PC-3 (cell line): ENCODE results near the gene PGM2L1.

Experiments
- CTCF ChIP-seq: fragments of 300-600 bp; sonication (generic); conservative IDR thresholded peaks from 2 replicates; pipeline ENCODE4 v1.5.1; 2017; ENCODE audit warnings: antibody characterized with exemption, low read depth, mild to moderate bottlenecking, low read length
- EZH2 ChIP-seq: fragments of 300-600 bp; sonication (generic); IDR thresholded peaks from one replicate; pipeline ENCODE4 v1.6.1; 2017; ENCODE audit warnings: antibody characterized with exemption, mild to moderate bottlenecking, low read length; ENCODE audit not compliant: unreplicated experiment
- EZH2phosphoT487 ChIP-seq: fragments of 300-600 bp; sonication (generic); IDR thresholded peaks from 2 replicates; pipeline ENCODE4 v1.6.1; 2018; ENCODE audit warnings: mild to moderate bottlenecking, antibody characterized with exemption, low read length, borderline replicate concordance

GRCh38 chr11:74288161-74288560 lies 110.1 kb downstream of the PGM2L1 start:
- TF ChIP-seq CTCF (no peak), EZH2 (no peak), EZH2phosphoT487 (no peak)
